ENCODE measurements around the gene C10orf120.

- no peak for TF ChIP-seq CTCF (IDR thresholded peaks at IDR 0.05)
- no peak for TF ChIP-seq POLR2AphosphoS5 (IDR thresholded peaks at IDR 0.05)
- no peak for TF ChIP-seq EP300 (IDR thresholded peaks at IDR 0.05)
- no peak for TF ChIP-seq POLR2A (IDR thresholded peaks at IDR 0.05)
Observed at GRCh38 chr10:122748496-122748895, 48.9 kb upstream of the C10orf120 start.
